22Rv1 (cell line): Measurements from ENCODE around the gene EDIL3.

Experiments used
- ZFX ChIP-seq: fragments of 450-650 bp; IDR thresholded peaks from 2 replicates; pipeline ENCODE4 v1.6.1; 2017; ENCODE audit warnings: antibody characterized with exemption, borderline replicate concordance
- TF ChIP-seq, protein P1 (sequence below): fragments of 450-650 bp; IDR thresholded peaks from 2 replicates; pipeline ENCODE4 v1.5.1; 2017; ENCODE audit warnings: mild to moderate bottlenecking

- TF ChIP-seq, protein P1, sequence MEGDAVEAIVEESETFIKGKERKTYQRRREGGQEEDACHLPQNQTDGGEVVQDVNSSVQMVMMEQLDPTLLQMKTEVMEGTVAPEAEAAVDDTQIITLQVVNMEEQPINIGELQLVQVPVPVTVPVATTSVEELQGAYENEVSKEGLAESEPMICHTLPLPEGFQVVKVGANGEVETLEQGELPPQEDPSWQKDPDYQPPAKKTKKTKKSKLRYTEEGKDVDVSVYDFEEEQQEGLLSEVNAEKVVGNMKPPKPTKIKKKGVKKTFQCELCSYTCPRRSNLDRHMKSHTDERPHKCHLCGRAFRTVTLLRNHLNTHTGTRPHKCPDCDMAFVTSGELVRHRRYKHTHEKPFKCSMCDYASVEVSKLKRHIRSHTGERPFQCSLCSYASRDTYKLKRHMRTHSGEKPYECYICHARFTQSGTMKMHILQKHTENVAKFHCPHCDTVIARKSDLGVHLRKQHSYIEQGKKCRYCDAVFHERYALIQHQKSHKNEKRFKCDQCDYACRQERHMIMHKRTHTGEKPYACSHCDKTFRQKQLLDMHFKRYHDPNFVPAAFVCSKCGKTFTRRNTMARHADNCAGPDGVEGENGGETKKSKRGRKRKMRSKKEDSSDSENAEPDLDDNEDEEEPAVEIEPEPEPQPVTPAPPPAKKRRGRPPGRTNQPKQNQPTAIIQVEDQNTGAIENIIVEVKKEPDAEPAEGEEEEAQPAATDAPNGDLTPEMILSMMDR: peak; percentile 69
- TF ChIP-seq ZFX: no peak
Measured at GRCh38 chr5:84088996-84089395, 295.7 kb downstream of the EDIL3 start.
